HFFc6 (cell line): ENCODE results near the gene MTRFR. TPM values are rescaled to one million over a fixed set of nuclear protein-coding genes. Genes with fewer than 3 reads are reported as not detected.

ENCODE experiments used
- DNase-seq: peaks from one replicate; pipeline ENCODE4 v3.0.0-alpha.2; 2018
- H3K27ac Mint-ChIP-seq: 2 replicates; pipeline ENCODE4 v1.8.0; 2020; ENCODE audit warnings: mild to moderate bottlenecking, mixed read lengths
- H3K27me3 Mint-ChIP-seq: 2 replicates; pipeline ENCODE4 v1.8.0; 2021; ENCODE audit warnings: mild to moderate bottlenecking, moderate library complexity, mixed read lengths; ENCODE audit not compliant: insufficient read depth
- H3K36me3 Mint-ChIP-seq: 2 replicates; pipeline ENCODE4 v1.8.0; 2021; ENCODE audit warnings: low read depth, mixed read lengths
- H3K4me1 Mint-ChIP-seq: 2 replicates; pipeline ENCODE4 v1.8.0; 2020; ENCODE audit warnings: low read depth, mixed read lengths
- H3K4me3 Mint-ChIP-seq: 2 replicates; pipeline ENCODE4 v1.8.0; 2020; ENCODE audit warnings: mild to moderate bottlenecking, moderate library complexity, mixed read lengths
- H3K9me3 Mint-ChIP-seq: 2 replicates; pipeline ENCODE4 v1.8.0; 2020; ENCODE audit warnings: mild to moderate bottlenecking, mixed read lengths
- CTCF ChIP-seq: fragments of 200-600 bp; sonication (generic); IDR thresholded peaks from 2 replicates; pipeline ENCODE4 v1.5.0; 2021; ENCODE audit warnings: antibody characterized with exemption, mild to moderate bottlenecking
- total RNA-seq, 6 experiments: library from RNA; stranded (reverse); fragmentation: NEBNext Ultra II Directional; extraction: Animal tissue kit (Norgen Biotek cat#: 25700); gene quantifications; 2 replicates in 1 of 6; 3 replicates in 5 of 6; pipeline ENCODE4 v1.2.3, GENCODE V29; 2021

MTRFR gene
- total RNA-seq, 6 experiments from 2014 or later = 7.8 to 9.1 (median 8.8) TPM

- H3K4me3 Mint-ChIP-seq = no peak overlapping the region
- no peak for DNase-seq
- no peak for TF ChIP-seq CTCF
- no peak overlapping the region; the same call in 1 of the 2 replicates for H3K27ac Mint-ChIP-seq
- no peaks in the 10 kb centered on the region for H3K9me3 Mint-ChIP-seq
- H3K27me3 Mint-ChIP-seq = no peaks in the 10 kb centered on the region; the same call in 1 of the 2 replicates
- H3K36me3 Mint-ChIP-seq = peaks cover 6% of the 10 kb centered on the region; the same call in 1 of the 2 replicates
- peaks cover 6% of the 10 kb centered on the region; the same call in 1 of the 2 replicates for H3K4me1 Mint-ChIP-seq
Measured at GRCh38 chr12:123223241-123223668, 10.0 kb upstream of the MTRFR start.

GRCh38 chr12:123225443-123225842 is 7.8 kb upstream of the MTRFR start:
- Mint-ChIP-seq H3K4me3 (no peak overlapping the region), H3K27ac (no peak overlapping the region), H3K36me3 (peaks cover 6% of the 10 kb centered on the region; the same call in 1 of the 2 replicates), H3K27me3 (no peaks in the 10 kb centered on the region), H3K4me1 (peaks cover 15% of the 10 kb centered on the region), H3K9me3 (no peaks in the 10 kb centered on the region)
- no peak for TF ChIP-seq CTCF
- no peak for DNase-seq

DNA sequence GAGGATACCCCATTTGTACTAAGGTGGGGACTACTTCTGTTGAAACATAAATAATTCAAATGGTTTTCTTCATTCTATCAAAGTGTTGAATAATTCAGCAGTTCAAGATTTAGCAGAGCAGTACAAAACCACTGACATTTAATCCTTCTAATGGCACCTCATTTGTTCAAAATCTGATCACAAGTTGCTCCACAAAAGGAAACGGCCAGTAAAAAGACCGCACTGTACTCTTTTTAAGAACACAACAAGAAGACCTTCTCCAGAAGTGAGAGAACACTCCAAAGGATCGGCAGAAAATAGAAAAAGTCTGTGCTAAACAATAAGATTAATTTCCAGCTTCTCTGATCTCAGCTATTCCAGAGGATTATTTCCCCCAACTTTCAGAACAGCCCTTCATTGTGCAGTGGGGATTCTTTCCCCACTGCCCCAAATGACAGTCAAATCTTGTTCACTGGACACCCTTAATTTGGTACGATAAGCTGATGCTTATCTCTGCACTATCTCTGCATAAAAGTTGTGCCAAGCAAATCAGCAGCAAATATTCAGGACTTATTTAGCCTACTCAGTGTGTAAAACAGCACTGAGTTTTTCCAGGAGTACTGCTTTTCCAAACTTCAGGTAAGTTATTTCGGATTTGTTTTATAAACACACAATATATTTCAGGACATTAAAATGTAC is 5.5 kb upstream of the MTRFR start:
- TF ChIP-seq CTCF = no peak
- Mint-ChIP-seq H3K9me3 (no peaks in the 10 kb centered on the region), H3K27ac (peak overlapping the region; percentile 45), H3K27me3 (peaks cover 5% of the 10 kb centered on the region; the same call in 1 of the 2 replicates), H3K4me1 (peaks cover 28% of the 10 kb centered on the region), H3K4me3 (no peak overlapping the region), H3K36me3 (no peaks in the 10 kb centered on the region)
- DNase-seq = no peak

GRCh38 chr12:123229051-123229450 is 4.2 kb upstream of the MTRFR start:
- no peak for TF ChIP-seq CTCF
- Mint-ChIP-seq H3K4me3 (no peak overlapping the region), H3K27me3 (peaks cover 11% of the 10 kb centered on the region; the same call in 1 of the 2 replicates)

DNA sequence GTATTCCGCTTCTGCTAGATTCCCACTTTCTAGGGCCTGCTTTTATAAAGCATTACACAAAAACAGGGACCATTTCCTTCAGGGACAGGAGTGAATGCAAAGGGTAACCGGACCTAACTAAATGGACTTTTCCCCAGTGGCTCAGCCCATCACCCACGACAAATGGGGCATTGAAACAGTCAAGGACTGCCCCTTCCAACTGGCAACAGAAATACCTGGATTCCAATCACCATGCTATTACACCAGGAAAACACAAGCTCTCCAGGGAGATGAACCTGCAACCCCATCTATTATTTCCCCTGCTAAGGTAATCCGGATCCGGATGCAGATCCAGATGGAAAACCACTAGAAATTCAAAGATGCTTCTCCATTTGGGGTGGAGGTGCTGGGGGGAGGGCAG is 1.3 kb upstream of the MTRFR start:
- Mint-ChIP-seq H3K27ac (peak overlapping the region; percentile 90), H3K4me3 (peak overlapping the region; percentile 98), H3K4me1 (peaks cover 40% of the 10 kb centered on the region), H3K27me3 (peaks cover 11% of the 10 kb centered on the region; the same call in 1 of the 2 replicates), H3K9me3 (no peaks in the 10 kb centered on the region), H3K36me3 (peaks cover 8% of the 10 kb centered on the region; the same call in 1 of the 2 replicates)
- TF ChIP-seq CTCF = no peak
- DNase-seq = no peak

More at GRCh38 chr12:123229051-123229450, 4.2 kb upstream of the MTRFR start:
- Mint-ChIP-seq H3K9me3 (no peaks in the 10 kb centered on the region), H3K27ac (no peak overlapping the region), H3K4me1 (peaks cover 32% of the 10 kb centered on the region), H3K36me3 (peaks cover 4% of the 10 kb centered on the region; the same call in 1 of the 2 replicates)
- DNase-seq = no peak
